Measurements from ENCODE around the gene HOXD3. TPM values are rescaled to one million over a fixed set of nuclear protein-coding genes. Genes with fewer than 3 reads are reported as not detected.

Gene HOXD3
- total RNA-seq, 2 experiments from 2014 or later, result not detected

DNA sequence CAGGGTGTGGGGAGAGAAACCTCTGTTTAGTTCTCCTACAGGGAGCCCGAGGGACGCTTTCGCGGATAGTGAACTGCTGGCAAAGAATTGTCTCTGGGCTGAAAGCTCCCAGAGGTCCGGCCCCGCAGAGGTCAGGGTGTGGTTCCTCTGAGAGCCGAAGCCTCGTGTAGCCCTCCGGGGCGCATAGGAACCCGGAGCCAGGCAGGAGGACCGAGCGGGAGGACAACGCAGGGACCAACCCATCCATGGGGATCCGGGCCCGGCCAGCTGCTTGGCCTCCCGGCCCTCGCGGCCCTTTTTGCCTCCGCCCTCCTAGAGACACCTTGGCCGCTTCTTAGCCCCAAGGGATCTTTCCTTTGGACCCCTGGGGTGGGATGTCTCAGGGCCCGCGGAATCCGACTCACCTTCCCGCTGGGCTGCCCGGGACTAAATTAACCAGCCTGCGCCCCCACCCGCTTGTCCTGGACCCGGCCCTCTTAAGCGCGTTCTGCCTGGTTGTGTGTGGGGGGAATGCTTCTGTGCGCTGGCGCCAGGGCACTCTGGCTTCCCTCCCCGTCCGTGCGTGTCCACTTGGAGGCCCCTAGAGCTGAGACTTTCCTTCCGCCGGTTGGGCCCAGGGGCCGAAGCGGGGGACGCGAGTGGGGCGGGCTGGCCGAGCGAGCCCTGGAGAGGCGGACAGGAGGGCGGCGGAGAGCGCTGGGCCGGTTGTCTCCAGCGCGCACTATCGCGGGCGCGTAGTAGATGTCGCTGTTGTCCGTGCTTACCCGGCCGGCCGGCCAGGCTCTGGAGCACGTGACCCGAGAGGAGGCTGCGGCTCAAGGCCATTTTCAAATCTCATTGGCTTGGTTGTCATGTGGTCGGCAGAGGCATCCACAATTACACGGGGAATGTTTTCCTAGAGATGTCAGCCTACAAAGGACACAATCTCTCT, 41.0 kb upstream of the HOXD3 start, which contains the start of gene HOXD10:
TSS of gene HOXD10 (plus strand) at position 896 of the 931 bp plus-strand sequence. CDS start 56 bp downstream, outside the sequence.
- no peak within 1 kb of the TSS for H3K27ac Mint-ChIP-seq
- H3K27me3 Mint-ChIP-seq, result peaks cover 94% of the 10 kb centered on the region
- peaks cover 7% of the 10 kb centered on the region for H3K9me3 Mint-ChIP-seq
- H3K4me1 Mint-ChIP-seq, result peaks cover 7% of the 10 kb centered on the region
- peak within 1 kb of the TSS; percentile 15 for H3K4me3 Mint-ChIP-seq
- no peak for DNase-seq
- ChIA-PET POLR2A (no interaction called here), CTCF (interaction anchor here (0.9 kb wide), 1 partner anchor 31 kb away, joined by 3 read pairs; no protein-coding TSS in a partner anchor)
- peaks cover 4% of the 10 kb centered on the region for H3K36me3 Mint-ChIP-seq (ENCODE audit: low read depth)

DNA sequence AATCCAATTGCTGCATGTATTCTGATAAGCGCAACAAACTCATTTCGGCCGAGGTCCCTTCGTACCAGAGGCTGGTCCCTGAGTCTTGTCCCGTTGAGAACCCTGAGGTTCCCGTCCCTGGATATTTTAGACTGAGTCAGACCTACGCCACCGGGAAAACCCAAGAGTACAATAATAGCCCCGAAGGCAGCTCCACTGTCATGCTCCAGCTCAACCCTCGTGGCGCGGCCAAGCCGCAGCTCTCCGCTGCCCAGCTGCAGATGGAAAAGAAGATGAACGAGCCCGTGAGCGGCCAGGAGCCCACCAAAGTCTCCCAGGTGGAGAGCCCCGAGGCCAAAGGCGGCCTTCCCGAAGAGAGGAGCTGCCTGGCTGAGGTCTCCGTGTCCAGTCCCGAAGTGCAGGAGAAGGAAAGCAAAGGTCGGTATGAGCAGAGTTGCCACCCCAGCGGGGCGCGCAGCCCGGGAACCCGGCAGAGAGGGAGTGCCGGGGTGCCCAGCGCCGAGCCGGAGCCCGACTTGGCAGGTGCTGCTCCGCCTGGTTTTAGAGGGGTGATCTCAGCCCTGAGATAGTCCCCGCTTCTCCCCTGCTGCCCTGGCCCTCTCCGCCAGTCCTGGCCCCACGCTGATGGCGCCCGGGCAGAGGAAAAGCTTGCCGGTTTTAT, 39.8 kb upstream of the HOXD3 start:
- Mint-ChIP-seq H3K4me3 (no peak overlapping the region), H3K27ac (no peak overlapping the region), H3K36me3 (ENCODE audit: low read depth) (peaks cover 4% of the 10 kb centered on the region), H3K9me3 (peaks cover 7% of the 10 kb centered on the region), H3K4me1 (peaks cover 7% of the 10 kb centered on the region), H3K27me3 (peaks cover 88% of the 10 kb centered on the region)
- ChIA-PET CTCF (interaction anchor here (0.6 to 1.1 kb wide), 5 partner anchors 19 to 769 kb away, joined by 3 read pairs; no protein-coding TSS in a partner anchor), POLR2A (no interaction called here)
- no peak for DNase-seq

DNA sequence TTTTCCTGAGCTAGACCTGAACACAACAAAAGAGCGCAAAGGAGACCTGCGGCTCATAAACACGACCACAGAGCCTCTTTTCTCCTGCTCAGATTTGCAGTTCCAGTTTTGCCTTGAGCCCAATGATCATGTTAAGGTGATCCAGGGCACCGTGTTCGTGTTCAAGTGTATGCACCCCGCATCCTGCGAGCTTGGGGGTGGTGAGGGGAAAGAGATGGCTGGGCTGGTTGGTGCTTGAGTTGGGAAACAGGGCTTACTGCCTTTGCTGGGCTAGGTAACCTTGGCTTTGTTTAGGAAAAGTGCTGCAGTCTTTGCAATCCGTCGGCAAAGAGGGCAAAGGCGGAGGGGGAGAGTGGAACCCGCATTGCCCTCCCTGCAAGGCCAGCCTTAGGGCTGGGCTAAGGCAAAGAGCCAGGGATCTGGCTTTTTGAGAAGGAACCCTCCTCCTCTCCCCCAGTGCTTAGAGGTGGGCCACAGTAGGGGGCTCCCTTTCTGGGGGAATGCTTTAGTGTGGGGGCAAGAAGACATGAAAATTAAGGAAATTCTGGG, 39.2 kb upstream of the HOXD3 start:
- ChIA-PET POLR2A (no interaction called here), CTCF (interaction anchor here (0.6 to 1.1 kb wide), 4 partner anchors 20 to 768 kb away, joined by 3 read pairs; no protein-coding TSS in a partner anchor)
- H3K4me3 Mint-ChIP-seq, result no peak overlapping the region
- peaks cover 7% of the 10 kb centered on the region for H3K4me1 Mint-ChIP-seq
- H3K27ac Mint-ChIP-seq, result no peak overlapping the region
- no peak for DNase-seq
- peaks cover 4% of the 10 kb centered on the region for H3K36me3 Mint-ChIP-seq (ENCODE audit: low read depth)
- H3K27me3 Mint-ChIP-seq, result peaks cover 85% of the 10 kb centered on the region
- H3K9me3 Mint-ChIP-seq, result peaks cover 7% of the 10 kb centered on the region

DNA sequence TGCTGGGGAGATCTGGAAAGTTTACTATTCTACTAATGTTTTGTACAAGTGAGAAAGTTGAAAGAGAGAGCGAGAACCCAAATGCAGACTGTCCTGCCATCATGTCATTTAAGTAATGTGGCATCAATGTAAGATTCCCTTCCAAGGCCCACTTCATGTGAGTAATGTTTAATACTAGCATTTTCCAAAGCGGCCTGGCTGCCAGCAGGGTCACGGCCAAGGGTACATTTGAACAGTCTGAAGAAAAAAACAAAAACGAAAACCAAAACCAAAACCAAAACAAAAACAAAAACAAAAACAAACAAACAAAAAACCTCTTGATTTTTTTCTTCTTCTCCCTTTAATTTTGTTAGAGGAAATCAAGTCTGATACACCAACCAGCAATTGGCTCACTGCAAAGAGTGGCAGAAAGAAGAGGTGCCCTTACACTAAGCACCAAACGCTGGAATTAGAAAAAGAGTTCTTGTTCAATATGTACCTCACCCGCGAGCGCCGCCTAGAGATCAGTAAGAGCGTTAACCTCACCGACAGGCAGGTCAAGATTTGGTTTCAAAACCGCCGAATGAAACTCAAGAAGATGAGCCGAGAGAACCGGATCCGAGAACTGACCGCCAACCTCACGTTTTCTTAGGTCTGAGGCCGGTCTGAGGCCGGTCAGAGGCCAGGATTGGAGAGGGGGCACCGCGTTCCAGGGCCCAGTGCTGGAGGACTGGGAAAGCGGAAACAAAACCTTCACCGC, 38.3 kb upstream of the HOXD3 start:
- ChIA-PET CTCF (interaction anchor here (1.0 kb wide), 1 partner anchor 25 kb away, joined by 3 read pairs; no protein-coding TSS in a partner anchor), POLR2A (no interaction called here)
- no peak for DNase-seq
- H3K4me1 Mint-ChIP-seq, result peaks cover 8% of the 10 kb centered on the region
- H3K27ac Mint-ChIP-seq, result peak overlapping the region; percentile 69
- peaks cover 4% of the 10 kb centered on the region for H3K36me3 Mint-ChIP-seq (ENCODE audit: low read depth)
- peaks cover 80% of the 10 kb centered on the region for H3K27me3 Mint-ChIP-seq
- no peak overlapping the region for H3K4me3 Mint-ChIP-seq
- peaks cover 7% of the 10 kb centered on the region for H3K9me3 Mint-ChIP-seq

DNA sequence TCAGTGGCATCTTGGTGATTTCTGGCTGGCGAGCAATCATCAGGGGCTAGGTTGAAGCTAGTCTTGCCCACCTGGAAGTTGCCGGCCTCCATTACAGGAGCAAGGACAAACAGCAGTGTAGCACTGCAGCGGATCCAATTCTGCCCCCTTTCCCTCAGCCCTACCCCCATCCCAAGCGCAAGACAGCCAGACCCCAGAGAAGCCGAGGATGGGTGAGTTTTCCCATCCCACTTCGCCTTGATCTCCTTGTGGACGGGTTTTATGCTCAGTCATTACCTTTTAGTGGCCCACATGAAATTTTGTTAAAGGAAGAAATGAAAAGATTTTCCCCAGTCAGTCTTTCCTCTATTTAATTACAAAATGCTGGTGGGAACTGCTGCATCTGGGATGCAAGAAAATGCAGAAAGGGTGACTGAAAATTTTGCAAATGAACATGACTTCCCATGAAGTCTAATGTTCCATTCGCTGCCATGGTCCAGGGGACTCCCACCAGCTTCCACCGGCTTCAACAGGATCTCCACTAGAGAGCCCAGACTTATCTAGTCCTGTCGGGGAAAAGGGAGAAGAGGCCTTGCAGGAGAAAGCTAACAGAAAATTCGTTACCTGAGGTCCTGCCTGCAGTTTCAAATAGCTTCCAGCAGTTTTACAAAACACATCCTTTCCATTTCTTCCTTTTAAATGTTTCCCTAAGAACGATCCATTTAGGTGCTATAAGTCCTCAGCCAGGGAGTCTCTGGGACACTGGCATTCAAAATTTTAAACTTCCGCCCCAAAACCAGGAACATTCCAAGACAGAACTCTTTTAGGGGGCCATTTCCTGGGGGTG, 36.5 kb upstream of the HOXD3 start:
- no peak for DNase-seq
- Mint-ChIP-seq H3K36me3 (ENCODE audit: low read depth) (peaks cover 2% of the 10 kb centered on the region), H3K27ac (no peak overlapping the region), H3K9me3 (peaks cover 7% of the 10 kb centered on the region), H3K27me3 (peaks cover 81% of the 10 kb centered on the region), H3K4me1 (peaks cover 11% of the 10 kb centered on the region), H3K4me3 (no peak overlapping the region)
- ChIA-PET CTCF (interaction anchor here (0.7 to 1.8 kb wide), 10 partner anchors 9 to 52 kb away, joined by 3 to 5 read pairs (median 3); no protein-coding TSS in a partner anchor), POLR2A (no interaction called here)

DNA sequence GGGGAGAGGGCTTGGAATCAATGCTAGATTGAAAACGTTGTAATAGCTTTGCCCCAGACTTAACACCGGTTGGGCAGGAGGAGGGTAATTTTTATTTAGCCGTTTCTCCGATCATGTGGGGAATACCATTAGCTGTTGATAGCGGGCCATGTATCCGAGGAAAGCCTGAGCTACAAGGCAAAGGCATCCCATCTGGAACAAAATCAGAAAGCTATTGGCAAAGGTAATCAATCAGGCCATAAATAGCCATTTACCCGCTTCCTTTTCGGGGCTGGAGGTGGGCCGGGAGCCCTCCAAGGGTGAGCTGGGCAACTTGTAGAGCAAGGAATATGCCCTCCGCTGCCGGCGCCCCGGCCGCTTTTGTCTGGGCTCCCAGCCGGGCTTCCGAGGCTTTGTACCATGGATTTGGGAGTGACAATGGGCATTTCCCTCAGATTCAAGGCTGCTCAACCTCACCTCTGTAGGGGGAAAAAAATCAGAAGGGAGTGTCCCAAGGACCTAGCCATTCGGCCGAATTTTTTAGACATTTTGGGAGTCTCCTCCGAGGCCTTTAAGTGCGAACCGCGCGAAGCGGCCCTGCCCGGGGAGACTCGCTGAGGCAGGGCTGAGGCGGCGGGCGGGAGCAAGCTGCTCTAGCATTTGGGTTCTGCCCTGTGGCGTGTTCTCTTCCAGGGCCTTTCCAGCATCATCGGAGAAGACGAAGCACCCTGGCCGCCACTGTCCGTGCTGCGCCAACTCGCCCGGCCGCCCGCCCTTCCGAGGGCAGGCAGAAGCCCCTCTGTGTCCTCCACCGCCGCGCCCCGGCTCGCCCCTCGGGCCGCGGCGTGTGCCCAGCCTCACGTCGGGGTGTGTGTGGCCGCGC, 35.7 kb upstream of the HOXD3 start:
- H3K27me3 Mint-ChIP-seq, result peaks cover 83% of the 10 kb centered on the region
- H3K4me1 Mint-ChIP-seq, result peaks cover 11% of the 10 kb centered on the region
- H3K27ac Mint-ChIP-seq, result no peak overlapping the region
- peaks cover 2% of the 10 kb centered on the region for H3K36me3 Mint-ChIP-seq (ENCODE audit: low read depth)
- no peak overlapping the region for H3K4me3 Mint-ChIP-seq
- peaks cover 7% of the 10 kb centered on the region for H3K9me3 Mint-ChIP-seq
- ChIA-PET POLR2A (no interaction called here), CTCF (interaction anchor here (0.9 to 1.8 kb wide), 7 partner anchors 10 to 51 kb away, joined by 3 to 5 read pairs (median 3); no protein-coding TSS in a partner anchor)
- no peak for DNase-seq

DNA sequence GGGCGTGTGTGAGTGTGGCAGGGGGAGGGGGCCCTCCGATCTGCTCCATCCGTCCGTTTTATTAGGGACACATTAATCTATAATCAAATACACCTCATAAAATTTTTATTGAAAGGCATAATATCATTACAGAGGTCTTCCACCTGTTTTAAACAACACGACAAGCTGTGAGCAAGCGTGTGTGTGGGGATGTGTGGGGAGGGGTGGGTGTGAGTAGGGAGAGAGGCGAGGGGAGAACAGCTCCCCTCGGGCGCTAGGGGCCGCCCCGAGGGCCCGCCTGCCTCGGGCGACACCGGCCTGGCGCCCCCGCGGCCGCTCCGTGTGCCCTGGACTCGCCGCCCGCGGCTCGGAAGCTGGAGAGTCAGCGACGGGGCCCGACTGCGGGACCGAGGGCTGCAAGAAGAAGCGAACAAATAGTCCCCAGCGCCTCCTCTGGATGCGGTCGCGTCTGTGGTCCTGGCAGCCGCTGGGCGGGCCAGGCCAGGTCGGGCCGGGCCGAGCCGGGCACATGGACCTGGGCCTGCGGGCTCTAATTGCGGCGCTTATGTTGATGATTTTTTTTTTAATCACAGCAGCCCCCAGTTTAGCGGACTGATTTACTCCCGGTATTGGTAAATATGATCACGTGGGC, 34.9 kb upstream of the HOXD3 start:
- H3K4me1 Mint-ChIP-seq, result peaks cover 11% of the 10 kb centered on the region
- POLR2A ChIA-PET, result no interaction called here

DNA sequence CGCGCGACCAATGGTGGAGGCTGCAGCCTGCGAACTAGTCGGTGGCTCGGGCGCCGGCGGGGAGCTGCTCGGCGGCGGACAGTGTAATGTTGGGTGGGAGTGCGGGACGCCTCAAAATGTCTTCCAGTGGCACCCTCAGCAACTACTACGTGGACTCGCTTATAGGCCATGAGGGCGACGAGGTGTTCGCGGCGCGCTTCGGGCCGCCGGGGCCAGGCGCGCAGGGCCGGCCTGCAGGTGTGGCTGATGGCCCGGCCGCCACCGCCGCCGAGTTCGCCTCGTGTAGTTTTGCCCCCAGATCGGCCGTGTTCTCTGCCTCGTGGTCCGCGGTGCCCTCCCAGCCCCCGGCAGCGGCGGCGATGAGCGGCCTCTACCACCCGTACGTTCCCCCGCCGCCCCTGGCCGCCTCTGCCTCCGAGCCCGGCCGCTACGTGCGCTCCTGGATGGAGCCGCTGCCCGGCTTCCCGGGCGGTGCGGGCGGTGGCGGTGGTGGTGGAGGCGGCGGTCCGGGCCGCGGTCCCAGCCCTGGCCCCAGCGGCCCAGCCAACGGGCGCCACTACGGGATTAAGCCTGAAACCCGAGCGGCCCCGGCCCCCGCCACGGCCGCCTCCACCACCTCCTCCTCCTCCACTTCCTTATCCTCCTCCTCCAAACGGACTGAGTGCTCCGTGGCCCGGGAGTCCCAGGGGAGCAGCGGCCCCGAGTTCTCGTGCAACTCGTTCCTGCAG, 34.3 kb upstream of the HOXD3 start, which contains the start of gene HOXD9:
TSS of gene HOXD9 (plus strand) at position 37 of the 728 bp plus-strand sequence. CDS start at position 87, 50 bp downstream.
- no peak for DNase-seq
- POLR2A ChIA-PET, result no interaction called here
- Mint-ChIP-seq H3K36me3 (ENCODE audit: low read depth) (peaks cover 1% of the 10 kb centered on the region), H3K9me3 (peaks cover 4% of the 10 kb centered on the region), H3K27me3 (peaks cover 82% of the 10 kb centered on the region), H3K27ac (peak within 1 kb of the TSS; percentile 76), H3K4me3 (peak within 1 kb of the TSS; percentile 36), H3K4me1 (peaks cover 11% of the 10 kb centered on the region)
- CTCF ChIA-PET, result no interaction called here

More for the DNA sequence above, 34.9 kb upstream of the HOXD3 start:
- H3K27ac Mint-ChIP-seq, result peak overlapping the region; percentile 46
- peaks cover 82% of the 10 kb centered on the region for H3K27me3 Mint-ChIP-seq
- H3K4me3 Mint-ChIP-seq, result peak overlapping the region; percentile 36
- H3K9me3 Mint-ChIP-seq, result peaks cover 4% of the 10 kb centered on the region
- no peak for DNase-seq
- CTCF ChIA-PET, result interaction anchor here (1.8 kb wide), 1 partner anchor 19 kb away, joined by 5 read pairs; no protein-coding TSS in a partner anchor
- H3K36me3 Mint-ChIP-seq (ENCODE audit: low read depth), result peaks cover 2% of the 10 kb centered on the region

DNA sequence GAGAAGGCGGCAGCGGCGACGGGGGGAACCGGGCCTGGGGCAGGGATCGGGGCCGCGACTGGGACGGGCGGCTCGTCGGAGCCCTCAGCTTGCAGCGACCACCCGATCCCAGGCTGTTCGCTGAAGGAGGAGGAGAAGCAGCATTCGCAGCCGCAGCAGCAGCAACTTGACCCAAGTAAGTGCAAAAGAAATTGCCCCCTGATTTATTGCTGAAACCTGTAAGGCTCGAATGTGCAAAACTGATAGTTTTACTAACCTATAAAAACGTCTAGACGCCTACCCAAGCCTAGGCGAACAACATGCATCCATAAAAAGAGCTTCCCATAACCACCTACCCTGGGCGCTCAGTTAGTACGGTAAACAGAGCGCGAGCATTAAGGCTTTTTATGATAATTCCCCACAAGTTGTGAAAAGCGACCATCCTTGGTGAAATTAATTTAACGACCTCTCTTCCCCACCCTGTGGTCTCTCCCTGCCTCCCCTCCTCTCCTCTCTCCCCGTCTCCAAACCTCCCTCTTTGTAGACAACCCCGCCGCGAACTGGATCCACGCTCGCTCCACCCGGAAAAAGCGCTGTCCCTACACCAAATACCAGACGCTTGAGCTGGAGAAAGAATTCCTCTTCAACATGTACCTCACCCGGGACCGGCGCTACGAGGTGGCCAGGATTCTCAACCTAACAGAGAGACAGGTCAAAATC, 33.5 kb upstream of the HOXD3 start:
- POLR2A ChIA-PET, result no interaction called here
- H3K4me3 Mint-ChIP-seq, result peak overlapping the region; percentile 22

More for the DNA sequence above, 33.5 kb upstream of the HOXD3 start:
- Mint-ChIP-seq H3K27me3 (peaks cover 82% of the 10 kb centered on the region), H3K27ac (peak overlapping the region; percentile 76), H3K4me1 (peaks cover 10% of the 10 kb centered on the region), H3K36me3 (ENCODE audit: low read depth) (no peaks in the 10 kb centered on the region), H3K9me3 (peaks cover 2% of the 10 kb centered on the region)
- DNase-seq, result no peak
- CTCF ChIA-PET, result no interaction called here

Data from activated CD4-positive, alpha-beta T cell treated with anti-CD3 and anti-CD28 coated beads, Interleukin-2, amount 10 ng/mL, durations not matched to agents 7 days and 5 days (primary cell).